Measurements from ENCODE around the gene USP49.
A peak's percentile ranks its signal among the peaks of the same experiment; 100 is the strongest.
"Not testable (repeated sequence)": the region's sequence is repeated elsewhere in the genome, so short reads cannot be mapped to it uniquely, and the experiment has no call there.

USP49 gene

DNA sequence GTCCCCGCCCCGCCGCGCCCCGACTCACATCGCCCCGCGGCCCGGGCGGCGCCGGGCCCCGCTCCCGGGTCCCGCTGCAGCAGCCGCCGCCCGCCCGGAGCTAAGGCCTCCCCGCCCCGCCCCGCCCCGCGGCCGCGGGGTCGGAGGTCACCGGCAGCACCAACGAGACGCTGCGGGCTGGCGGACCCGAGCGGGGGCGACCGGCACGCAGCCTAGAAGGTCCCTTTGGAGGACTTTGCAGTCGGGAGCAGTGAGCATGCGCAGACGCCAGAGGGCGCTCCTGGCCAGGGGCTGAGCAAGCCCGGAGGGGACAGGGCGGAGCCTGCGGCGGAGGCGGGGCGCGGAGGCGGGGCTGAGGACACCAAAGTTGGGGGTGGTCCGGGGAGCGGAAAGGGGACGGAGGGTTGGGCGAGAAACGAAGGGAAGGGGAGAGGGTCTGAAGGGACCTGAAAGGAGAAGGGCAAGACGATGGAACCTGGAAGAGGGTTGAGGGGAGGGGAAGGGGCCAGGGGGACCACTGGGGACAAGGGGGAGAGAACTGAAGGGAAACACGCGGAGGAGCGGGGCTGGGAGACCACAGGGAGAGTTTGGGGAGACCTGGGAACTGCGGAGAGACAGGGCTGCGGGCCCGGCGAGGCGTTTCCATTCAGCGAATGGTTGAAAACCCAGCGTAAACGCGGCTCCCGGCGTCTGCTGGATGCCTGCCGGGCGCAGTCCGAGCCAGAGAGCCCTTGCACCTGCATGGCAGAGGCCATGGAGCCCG, 115.2 kb downstream of the USP49 start, which contains the start of gene FRS3:
TSS of gene FRS3 (minus strand) at position 113 of the 763 bp plus-strand sequence. CDS start 2,913 bp downstream, outside the sequence.
- peak; percentile 99 to 100 for DNase-seq (ENCODE audit: low read depth in 2 of 2)

DNA sequence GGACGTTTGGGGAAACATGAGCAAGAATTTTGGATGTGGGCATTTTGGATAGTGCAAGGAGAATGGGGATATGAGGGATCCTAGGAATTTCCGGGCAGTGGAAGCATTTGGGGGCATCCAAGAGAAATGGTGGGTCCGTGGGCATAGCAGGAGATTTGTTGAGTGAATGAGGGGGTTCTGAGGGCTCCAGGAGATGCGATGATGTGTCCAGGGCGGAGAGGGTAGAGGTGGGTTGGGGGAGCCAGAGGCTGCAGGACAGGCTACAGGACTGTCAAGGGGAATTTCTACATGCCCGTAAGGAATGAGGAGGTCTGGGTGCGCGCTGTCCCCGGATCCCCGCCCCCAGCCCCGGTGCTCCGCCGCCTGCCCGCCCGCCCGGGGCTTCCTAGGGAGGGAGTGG, 115.8 kb downstream of the USP49 start:
- no peak for DNase-seq (ENCODE audit: low read depth in 2 of 2)

DNA sequence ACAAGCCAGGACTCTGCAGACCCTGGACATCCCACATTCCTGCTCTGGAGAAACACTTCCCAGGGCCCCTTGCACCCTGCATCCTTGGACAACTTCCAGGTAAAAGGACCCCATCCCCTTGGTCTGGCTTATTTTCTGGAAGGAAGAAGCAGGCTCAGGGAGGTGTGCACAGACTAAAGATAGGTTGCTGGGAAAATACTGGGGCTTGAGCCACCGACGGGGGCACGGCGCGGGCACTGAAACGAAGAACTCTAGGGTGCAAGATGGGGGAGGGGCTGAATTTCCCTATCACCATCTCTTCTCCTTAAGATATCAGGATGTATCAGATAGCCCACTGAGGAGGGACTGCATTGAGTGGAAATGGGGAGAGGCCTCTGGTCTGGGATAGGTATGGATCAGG, 116.3 kb downstream of the USP49 start:
- DNase-seq (ENCODE audit: low read depth in 2 of 2), result no peak

DNA sequence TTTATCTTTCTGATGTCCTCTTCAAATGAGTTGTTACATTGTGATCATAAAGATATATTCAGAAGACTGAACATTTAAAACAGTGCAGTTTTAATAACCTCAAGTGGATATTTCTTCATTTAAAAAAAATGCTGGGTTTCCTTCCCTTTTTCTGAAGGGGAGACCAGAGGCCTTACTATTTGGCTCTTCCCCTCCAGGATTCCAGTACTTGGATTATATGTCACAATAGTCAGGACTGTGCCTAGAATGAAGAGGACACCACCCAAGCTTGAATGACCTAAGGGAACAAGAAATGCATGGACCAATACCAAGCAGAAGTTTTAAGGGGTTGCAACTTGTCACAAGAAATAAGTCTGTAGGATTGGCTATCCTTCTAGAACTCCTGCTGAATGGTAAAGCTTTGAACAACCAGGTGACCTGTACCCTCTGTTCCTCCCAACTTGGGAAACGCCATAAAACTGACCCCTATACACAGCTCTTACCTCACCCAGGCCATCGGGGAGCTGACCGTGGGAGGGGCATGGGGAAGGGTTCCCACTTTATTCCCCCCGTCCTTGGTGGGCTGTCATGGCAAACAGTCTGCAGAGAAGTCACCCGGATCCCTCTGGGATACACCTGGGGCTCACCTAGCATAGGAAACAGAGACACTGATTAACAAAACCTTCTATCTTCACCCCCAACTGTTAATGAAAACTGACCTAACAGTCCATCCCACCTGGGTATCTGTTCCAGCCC, 117.5 kb downstream of the USP49 start:
- no peak for DNase-seq (ENCODE audit: low read depth in 2 of 2)

DNA sequence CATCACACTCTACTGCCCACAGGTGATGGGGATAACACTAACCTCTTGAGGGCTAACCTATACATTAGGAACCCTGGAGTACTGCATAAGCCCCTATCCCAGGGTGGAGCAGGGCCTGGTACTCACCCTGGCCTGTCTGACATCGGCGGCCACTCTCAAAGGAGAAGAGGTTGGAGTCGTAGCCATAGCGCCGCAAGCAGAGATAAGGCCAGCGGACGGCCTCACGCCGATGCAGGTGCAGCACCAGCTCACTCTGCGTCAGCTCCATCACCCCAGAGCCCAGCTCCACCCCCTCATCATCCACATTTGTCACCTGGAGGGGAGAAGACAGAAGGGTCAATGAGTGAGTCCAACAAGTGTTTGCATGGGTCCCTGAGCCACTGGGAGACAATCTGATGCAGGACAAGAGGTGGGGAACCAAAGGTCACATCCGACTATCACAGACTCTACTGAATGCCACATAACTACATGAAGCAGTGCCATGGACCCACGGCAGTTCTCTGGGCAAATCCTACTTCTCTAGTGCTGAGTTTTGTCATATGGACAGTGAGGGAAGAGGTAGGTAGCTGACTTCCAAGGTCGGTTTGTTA, 119.8 kb downstream of the USP49 start:
- DNase-seq (ENCODE audit: low read depth in 2 of 2), result no peak

DNA sequence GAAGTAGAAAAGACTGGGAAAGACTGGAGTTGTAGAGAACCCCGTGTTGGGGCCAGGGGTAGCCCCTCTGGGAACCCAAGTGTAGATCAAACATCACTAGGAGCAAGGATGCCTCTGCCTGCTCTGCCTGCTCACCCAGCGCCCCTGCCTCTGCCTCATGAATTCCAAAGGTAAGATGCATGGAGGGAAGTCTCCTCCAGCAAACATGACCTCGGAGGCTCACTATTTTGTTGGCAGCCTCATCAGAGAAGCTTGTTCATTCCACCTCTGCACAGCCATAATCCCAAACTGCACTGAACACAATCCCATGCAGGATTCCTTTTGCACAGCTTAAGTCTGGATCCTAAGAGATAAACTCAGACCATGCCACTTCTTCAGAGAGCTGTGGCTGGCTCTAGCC, 120.3 kb downstream of the USP49 start:
- no peak for DNase-seq (ENCODE audit: low read depth in 2 of 2)

DNA sequence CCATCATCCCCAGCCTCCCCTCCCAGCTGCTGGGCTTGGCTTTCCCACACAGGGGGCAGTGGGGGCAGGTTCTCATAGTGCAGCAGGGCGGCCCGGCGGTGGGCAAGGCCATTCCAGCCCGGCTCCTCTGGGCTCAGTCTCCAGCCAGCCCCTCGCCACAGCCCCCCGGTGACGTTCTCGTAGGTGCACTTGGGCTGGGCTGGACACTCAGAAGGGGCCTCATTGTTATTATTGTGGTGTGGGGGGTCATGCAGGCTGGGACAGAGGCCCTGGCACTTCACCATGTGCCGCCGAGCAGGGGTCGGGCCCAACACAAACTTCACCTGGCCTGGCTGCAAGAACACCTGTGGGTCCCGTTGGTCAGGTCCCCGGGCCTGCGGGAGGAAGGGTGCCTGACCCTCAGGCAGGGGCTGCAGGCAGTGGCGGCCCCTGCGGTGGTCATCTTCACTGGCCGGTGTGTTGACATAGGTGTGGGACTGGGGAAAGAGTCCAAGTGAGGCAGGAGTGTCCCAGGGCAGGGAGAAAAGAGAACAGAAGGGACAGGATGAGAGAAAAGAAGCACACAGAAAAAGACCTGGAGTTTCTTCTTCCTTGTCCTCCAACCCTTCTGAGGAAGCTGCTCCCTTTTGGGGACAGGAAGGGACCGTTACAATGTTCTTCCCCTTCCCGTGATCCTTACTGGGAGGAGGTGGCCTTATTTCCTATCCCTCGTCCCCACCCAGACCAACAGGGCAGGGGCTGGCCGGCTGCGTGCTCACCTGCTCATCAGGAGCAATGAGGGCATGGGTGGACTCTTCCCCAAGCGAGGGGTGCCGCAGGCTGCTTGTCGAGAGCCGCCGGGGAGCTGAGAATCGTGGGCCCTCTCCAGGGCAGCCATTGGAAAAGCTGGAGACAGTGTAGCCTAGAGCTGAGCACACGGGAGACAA, 123.9 kb downstream of the USP49 start:
- no peak for DNase-seq (ENCODE audit: low read depth in 2 of 2)

DNA sequence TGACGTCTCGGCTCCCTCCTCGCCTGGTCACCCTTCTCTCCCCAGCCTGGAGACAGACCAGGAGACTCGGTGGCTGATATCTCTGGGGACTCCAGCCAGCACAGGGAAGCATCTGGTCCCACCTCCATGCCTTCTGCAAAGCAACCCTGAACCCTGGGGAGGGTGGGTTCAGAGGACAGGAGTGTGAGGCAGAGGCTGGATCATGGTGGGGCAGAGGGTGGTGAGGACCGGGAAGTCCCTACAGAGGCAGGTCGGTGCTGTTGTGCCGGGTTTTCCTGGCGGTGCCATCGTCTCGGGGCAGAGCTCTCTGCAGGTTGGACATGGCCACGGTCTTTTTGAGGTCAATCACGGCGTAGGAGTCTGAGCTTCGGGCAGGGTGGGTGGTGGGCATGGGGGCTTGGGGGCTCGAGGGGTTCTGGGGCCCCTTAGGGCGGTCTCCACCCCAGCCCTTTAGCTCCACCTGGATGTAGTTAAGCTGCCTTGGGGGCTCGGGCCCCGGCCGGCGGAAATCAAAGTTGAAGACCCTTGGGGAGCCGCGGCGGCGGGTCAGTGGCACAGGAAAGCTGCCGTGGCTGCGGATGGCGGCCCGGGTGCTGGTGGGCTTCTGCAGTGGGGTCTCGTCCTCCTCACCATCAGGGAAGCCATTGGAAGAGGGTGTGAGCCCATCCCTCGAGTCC, 124.7 kb downstream of the USP49 start:
- no peak for DNase-seq (ENCODE audit: low read depth in 2 of 2)

DNA sequence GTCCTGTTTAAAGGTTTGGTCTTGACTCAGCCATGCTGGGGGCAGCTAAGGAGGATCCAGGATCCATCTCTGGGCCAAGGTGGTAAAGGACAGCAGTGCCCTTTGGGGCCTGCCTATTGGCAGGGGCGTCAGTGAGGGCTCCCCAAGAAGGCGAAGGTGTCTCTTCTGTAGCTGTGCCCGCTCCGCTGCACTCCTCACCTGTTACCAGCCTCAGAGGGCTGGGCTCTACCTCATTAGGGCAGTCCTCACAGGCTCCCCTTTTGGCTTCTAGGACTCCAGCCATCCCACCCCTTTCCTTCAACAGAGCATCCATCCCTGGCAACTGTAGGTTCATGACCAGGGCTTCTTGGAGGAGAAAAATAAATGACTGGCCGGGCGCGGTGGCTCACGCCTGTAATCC, 125.8 kb downstream of the USP49 start:
- no peak for DNase-seq (ENCODE audit: low read depth in 2 of 2)

DNA sequence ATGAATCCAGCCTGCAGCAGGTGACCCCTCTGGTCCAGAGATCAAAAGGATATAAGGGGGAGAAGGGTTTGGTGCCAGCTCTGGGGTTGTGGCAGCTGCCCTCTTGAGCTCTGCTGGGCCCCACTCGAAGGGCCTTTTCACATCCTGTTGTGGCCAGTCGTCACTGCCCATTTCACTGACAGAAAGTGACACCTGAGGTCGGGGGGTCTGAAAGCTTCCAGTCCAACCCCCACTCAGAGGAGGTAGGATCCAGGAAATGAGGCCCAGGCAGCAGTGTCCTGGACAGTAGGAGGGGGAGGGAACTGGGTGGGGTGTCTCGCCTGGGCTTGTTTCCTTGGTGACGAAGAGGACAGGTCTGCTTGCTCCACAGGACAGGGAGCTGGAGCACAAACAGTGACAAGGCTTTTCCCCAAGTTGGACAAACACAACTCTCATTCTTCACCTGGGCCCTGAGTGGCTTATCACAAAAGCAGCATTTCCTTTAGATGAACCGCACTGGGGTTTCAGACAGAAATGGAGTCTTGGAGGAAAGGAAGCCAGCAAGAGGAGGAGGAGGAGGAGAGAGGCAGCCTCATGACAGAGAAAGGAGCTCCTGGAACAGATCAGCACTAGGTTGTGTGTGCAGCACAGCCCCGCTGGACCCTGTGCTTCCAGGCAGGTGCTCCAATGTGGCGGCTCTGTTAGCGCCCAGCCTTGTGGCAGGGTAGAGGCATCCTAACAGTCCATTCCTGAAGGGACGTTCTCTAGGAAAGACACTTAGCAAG, 126.4 kb downstream of the USP49 start:
- no peak for DNase-seq (ENCODE audit: low read depth in 2 of 2)

DNA sequence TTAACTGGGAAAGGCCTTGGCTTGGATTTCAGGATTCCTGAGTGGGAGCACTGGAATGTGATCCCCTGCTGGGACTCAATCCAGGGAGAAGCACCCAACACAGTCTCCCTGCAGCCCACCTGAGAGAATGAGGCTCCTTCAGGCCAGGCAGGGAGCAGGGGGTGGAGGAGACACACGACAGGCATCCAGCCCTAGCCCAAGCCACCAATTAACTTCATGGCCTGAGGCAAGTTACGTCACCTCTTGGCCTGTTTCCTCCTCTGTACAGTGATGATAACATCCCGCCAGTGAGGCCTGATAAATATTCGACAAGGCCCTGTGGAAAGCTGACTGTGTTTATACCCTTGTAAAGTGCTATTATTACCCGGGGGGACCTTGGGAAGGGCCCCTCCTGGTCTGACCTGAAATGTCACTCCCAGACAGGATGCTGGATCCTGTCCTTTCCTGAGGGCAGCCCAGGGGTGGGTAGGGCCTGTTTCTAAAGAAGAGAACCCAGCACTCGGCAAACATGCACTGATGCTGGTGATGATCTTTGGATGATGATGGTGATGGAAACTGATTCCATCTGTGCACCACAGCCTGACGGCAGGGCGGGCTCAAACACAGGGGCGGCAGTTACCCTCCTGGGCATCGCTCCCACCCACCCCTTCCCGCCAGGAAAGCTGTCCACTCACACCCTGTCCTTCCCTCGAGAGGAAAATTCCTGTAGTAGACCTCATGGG, 127.9 kb downstream of the USP49 start:
- no peak for DNase-seq (ENCODE audit: low read depth in 2 of 2)

DNA sequence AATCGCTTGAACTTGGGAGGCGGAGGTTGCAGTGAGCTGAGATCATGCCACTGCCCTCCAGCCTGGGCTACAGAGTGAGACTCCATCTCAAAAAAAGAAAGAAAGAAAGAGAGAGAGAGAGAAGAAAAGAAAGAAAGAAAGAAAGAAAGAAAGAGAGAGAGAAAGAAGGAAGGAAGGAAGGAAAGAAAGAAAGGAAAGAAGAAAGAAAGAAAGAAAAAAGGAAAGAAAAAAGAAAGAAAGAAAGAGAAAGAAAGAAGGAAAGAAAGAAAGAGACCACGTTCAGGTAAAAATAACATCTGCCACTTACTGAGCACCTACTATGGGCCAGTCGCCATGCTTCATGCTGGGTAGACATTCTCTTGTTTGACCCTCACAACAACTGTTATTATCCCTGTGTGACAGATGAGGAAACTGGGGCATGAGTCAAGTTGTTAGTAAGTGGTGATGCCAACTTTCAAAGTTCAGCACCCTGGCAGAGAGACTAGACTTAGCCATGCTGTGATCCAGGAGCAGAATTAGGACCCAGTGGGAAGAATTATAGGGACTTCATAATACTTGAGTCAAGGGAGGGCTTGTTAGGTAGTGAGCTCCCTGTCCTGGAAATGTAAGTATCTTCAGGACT, 129.0 kb downstream of the USP49 start:
- DNase-seq (ENCODE audit: low read depth in 2 of 2), result not testable (repeated sequence)

DNA sequence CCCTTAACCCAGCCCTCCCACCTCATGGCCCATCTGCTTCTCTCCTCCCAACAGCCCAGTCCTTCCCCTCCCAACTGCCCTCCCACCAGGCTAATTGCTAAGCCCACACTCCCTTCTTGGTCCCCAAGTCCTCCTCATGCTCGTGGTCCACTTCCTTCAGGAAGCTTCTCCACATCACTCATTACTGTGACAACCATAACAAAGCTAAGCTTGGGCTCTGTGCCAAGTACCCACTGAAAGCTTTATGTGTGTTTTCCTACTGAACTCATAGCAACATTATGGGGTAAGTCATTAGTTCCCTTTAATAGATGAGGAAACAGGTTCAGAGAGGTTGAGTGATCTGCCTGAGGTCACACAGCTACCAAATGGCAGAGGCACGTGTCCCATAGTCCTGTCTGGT, 131.7 kb downstream of the USP49 start:
- no peak for DNase-seq (ENCODE audit: low read depth in 2 of 2)

DNA sequence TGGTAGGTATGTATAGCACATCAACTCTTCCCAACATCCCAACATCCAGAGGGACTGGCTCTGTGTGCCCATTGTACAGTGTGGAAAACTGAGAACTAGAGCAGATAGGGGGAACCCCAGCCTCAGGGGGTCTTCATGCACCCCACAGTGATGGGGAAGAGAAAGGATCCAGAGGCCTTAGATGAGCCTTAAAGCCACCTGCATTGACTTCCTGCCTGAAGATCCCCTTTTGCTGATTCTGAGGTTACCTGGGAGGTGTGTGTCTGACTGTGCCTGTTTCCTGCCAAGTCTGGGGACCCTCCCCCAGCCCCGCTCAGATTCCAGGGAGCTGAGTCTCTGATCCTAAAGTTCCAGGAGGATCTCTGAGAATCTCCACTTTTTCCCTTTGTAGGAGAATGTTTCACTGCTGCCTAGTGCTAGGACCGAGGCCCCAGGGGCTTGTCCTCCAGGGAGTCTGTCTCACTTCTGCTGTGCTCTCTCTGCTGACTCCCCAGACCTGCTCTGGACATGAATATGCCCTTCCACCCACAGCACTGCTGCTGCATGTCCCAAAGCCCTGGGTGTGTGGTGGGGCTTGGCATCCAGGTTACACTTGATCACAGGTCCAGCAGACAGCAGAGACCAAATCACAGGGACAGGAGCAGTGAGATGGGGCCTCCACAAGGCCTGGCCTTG, 135.1 kb downstream of the USP49 start:
- DNase-seq (ENCODE audit: low read depth in 2 of 2), result no peak

DNA sequence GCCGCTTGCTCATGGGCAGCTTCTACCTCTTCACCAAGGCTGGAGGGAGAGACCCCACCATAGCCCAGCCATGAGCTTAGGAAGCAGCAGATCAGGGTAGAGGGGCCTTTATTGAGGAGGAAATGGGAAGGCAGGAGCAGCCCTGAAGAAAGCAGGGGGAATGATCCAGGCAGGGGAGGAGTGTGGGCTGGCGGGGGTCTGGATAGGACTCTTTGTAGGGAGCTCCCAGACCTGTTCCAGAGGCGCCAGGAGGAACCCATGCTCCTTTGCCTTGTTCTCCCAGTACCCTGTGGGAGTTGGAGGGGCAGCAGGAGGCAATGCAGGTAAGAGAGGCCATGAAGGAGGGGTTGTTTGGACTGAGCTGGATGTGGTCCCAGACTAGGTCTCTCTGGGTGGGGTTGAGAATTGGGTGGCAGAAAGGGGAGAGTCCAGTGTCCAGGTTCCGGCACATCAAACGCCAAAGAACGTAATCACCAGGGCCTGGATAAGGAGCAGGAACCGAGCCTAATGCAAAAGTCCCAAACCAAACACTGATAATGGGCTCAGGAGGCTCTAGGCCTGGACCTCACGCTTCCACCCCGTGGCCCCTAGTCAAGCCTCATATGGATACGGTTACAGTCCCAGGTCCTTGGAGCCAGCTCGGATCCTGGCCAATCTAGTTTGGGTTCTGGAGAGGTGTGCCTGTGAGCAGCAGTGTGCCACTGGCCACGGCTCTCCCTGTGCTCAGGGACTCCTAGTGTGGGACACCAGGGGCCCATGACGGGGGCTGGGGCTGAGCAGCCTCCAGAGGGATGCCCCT, 135.9 kb downstream of the USP49 start:
- DNase-seq (ENCODE audit: low read depth in 2 of 2), result no peak

DNA sequence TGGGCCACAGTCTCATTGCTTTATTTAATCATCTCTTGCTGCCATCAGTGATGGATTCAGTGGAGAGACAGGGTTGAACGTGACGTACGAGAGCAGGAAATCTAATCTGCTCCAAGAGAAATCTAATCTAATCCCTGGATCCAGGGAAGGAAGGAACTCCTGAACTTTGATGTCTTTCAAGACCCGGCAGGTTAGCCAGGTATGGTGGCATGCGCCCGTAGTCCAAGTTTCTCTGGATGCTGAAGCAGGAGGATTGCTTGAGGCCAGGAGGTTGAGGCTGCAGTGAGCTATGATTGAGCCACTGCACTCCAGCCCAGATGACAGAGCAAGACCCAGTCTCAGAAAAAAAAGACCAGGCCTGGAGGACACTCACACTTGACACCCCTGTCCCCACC, 136.5 kb downstream of the USP49 start:
- no peak for DNase-seq (ENCODE audit: low read depth in 2 of 2)

DNA sequence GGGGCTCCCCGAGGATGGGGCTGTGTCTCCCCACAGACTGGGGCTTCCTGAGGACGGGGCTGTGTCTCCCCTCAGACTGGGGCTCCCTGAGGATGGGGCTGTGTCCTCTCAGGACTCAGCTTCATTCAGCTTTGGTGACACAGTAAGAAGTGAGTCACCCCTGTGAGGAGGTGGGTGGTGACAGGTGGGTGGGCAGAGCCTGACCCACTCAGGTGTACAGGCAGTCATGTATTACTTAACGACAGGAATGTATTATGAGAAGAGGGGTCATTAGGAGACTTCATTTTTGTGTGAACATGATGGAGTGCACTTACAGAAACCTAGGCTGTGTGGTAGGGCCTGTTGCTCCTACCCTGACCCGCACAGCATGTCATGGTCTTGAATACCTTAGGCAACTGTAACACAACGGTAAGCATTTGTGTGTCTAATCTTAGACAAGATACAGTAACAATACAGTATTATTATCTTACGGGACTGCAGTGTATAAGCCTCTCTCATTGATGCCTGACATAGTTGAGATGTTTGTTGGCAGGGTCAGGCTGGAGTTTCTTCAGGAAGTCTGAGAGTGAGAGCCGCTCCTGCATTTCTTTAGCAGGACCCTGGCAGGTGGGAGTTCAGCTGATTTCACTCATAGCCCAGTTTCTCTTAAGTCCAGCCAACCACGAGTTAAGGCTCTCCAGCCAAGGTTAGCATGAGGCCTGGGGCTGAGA, 137.1 kb downstream of the USP49 start:
- no peak for DNase-seq (ENCODE audit: low read depth in 2 of 2)
